SK-N-SH (cell line): Measurements from ENCODE around the gene TET2. TPM values are rescaled to one million over a fixed set of nuclear protein-coding genes. Genes with fewer than 3 reads are reported as not detected.

Source experiments
- CTCF ChIA-PET: fragments of 300-600, 350-600 bp; formaldehyde crosslinking; extraction: SDS; loops from one replicate; lab custom pipeline; 2021; lab: Yijun Ruan, JAX
- POLR2A ChIA-PET: fragments of 350-600 bp; sonication (Branson Sonifier 250); formaldehyde crosslinking; extraction: SDS; loops from one replicate; lab custom pipeline; 2020; ENCODE audit warnings: antibody characterized with exemption, inconsistent platforms; lab: Yijun Ruan, JAX
- DNase-seq: peaks from one replicate; pipeline ENCODE4 v3.0.0; 2012
- H2AFZ ChIP-seq: fragments of 200-600 bp; sonication (generic); 2 replicates; pipeline ENCODE4 v1.8.1; 2016; ENCODE audit warnings: antibody characterized with exemption, mild to moderate bottlenecking, low read depth
- H3F3A ChIP-seq: fragments of 200-600 bp; sonication (generic); replicated peaks from 2 replicates; pipeline ENCODE3; 2016; ENCODE audit warnings: antibody characterized with exemption, mild to moderate bottlenecking; ENCODE audit not compliant: insufficient read depth
- H3K27ac ChIP-seq, 2 experiments: fragments of 200-500 bp in 1 of 2; fragments of 200-600 bp in 1 of 2; sonication (Bioruptor generic) in 1 of 2; sonication (generic), shearing (Covaris generic) in 1 of 2; 2 replicates each; pipeline versions ENCODE4 v1.5.1 to v1.6.1; 2014 to 2016; ENCODE audit warnings: low read depth in 2 of 2, inconsistent platforms in 1 of 2, low read length in 1 of 2, mild to moderate bottlenecking in 1 of 2, mixed read lengths in 1 of 2
- H3K27me3 ChIP-seq: fragments of 200-600 bp; sonication (generic), shearing (Covaris generic); 2 replicates; pipeline ENCODE4 v1.6.1; 2016; ENCODE audit warnings: mixed run types; ENCODE audit not compliant: insufficient read depth
- H3K36me3 ChIP-seq, 2 experiments: fragments of 200-500 bp in 1 of 2; fragments of 200-600 bp in 1 of 2; sonication (Bioruptor generic) in 1 of 2; sonication (generic) in 1 of 2; replicated peaks in 1 of 2; 2 replicates each; pipeline versions ENCODE3 to v1.5.1; 2014 to 2016; ENCODE audit warnings: low read length in 1 of 2, mild to moderate bottlenecking in 1 of 2; ENCODE audit not compliant: insufficient read depth in 2 of 2, control insufficient read depth in 1 of 2
- H3K4me1 ChIP-seq, 2 experiments: fragments of 200-500 bp in 1 of 2; fragments of 200-600 bp in 1 of 2; sonication (Bioruptor generic) in 1 of 2; sonication (generic), shearing (Covaris generic) in 1 of 2; 2 replicates each; pipeline versions ENCODE4 v1.5.1 to v1.6.1; 2014 to 2016; ENCODE audit warnings: low read depth in 1 of 2, low read length in 1 of 2, mixed run types in 1 of 2; ENCODE audit not compliant: insufficient read depth in 2 of 2, control insufficient read depth in 1 of 2
- H3K4me2 ChIP-seq: fragments of 200-600 bp; sonication (generic), shearing (Covaris generic); 2 replicates; pipeline ENCODE4 v1.6.1; 2017; ENCODE audit warnings: mixed run types
- H3K4me3 ChIP-seq, 2 experiments: fragments of 200-500 bp in 1 of 2; fragments of 200-600 bp in 1 of 2; sonication (Bioruptor generic) in 1 of 2; sonication (generic), shearing (Covaris generic) in 1 of 2; 2 replicates each; pipeline versions ENCODE4 v1.5.1 to v1.8.1; 2014 to 2016; ENCODE audit warnings: low read depth in 2 of 2, inconsistent platforms in 1 of 2, low read length in 1 of 2, mild to moderate bottlenecking in 1 of 2, mixed read lengths in 1 of 2, moderate library complexity in 1 of 2
- H3K79me2 ChIP-seq: fragments of 200-600 bp; sonication (generic); 2 replicates; pipeline ENCODE4 v1.8.1; 2017; ENCODE audit warnings: mild to moderate bottlenecking; ENCODE audit not compliant: insufficient read depth
- H3K9ac ChIP-seq: fragments of 200-600 bp; sonication (generic); 2 replicates; pipeline ENCODE4 v1.6.1; 2017; ENCODE audit warnings: mixed run types
- H3K9me2 ChIP-seq: fragments of 200-600 bp; sonication (generic); 2 replicates; pipeline ENCODE4 v1.6.1; 2017; ENCODE audit warnings: mixed run types
- H3K9me3 ChIP-seq: fragments of 200-600 bp; sonication (generic); 2 replicates; pipeline ENCODE4 v1.6.1; 2017; ENCODE audit warnings: mixed run types, mild to moderate bottlenecking, moderate library complexity
- H4K20me1 ChIP-seq: fragments of 200-600 bp; sonication (generic); 2 replicates; pipeline ENCODE4 v1.6.1; 2017; ENCODE audit warnings: mild to moderate bottlenecking, mixed run types; ENCODE audit not compliant: insufficient read depth
- CHD2 ChIP-seq: fragments of 150-350 bp; IDR thresholded peaks from 2 replicates; pipeline ENCODE4 v1.6.1; 2018; ENCODE audit warnings: low read length; ENCODE audit not compliant: partially characterized antibody
- ELF1 ChIP-seq: IDR thresholded peaks from 2 replicates; pipeline ENCODE4 v1.4.0; 2012
- EP300 ChIP-seq, 2 experiments: IDR thresholded peaks; 2 replicates each; pipeline versions ENCODE4 v1.4.0 to v1.6.1; 2012; ENCODE audit warnings: borderline replicate concordance in 1 of 2, low read depth in 1 of 2, low read length in 1 of 2
- EZH2phosphoT487 ChIP-seq: fragments of 200-600 bp; sonication (generic); IDR thresholded peaks from 2 replicates; pipeline ENCODE4 v1.6.1; 2017; ENCODE audit warnings: low read depth, mixed run types, mild to moderate bottlenecking, antibody characterized with exemption, moderate library complexity, borderline replicate concordance
- FOSL2 ChIP-seq: IDR thresholded peaks from 2 replicates; pipeline ENCODE4 v1.4.0; 2012; ENCODE audit warnings: low read depth, mild to moderate bottlenecking, moderate library complexity, borderline replicate concordance
- FOXM1 ChIP-seq: IDR thresholded peaks from 2 replicates; pipeline ENCODE4 v1.4.0; 2012; ENCODE audit warnings: low read depth, mild to moderate bottlenecking
- MEF2A ChIP-seq: IDR thresholded peaks from 2 replicates; pipeline ENCODE4 v1.4.0; 2012; ENCODE audit warnings: low read depth, borderline replicate concordance
- NRF1 ChIP-seq: IDR thresholded peaks from 2 replicates; pipeline ENCODE4 v1.6.1; 2012; ENCODE audit warnings: low read depth, mild to moderate bottlenecking, low read length
- RAD21 ChIP-seq: IDR thresholded peaks from 2 replicates; pipeline ENCODE4 v1.6.1; 2012; ENCODE audit warnings: mild to moderate bottlenecking, low read length
- TAF1 ChIP-seq: IDR thresholded peaks from 2 replicates; pipeline ENCODE4 v1.6.1; 2012; ENCODE audit warnings: low read depth, mild to moderate bottlenecking, low read length, moderate library complexity, borderline replicate concordance
- TCF12 ChIP-seq: IDR thresholded peaks from 2 replicates; pipeline ENCODE4 v1.4.0; 2012
- YY1 ChIP-seq: IDR thresholded peaks from 2 replicates; pipeline ENCODE4 v1.4.0; 2012; ENCODE audit warnings: low read depth, mild to moderate bottlenecking
- WGBS: methylation state at CpG from one replicate; pipeline ENCODE4 v1.1.6; 2017; ENCODE audit warnings: low lambda C conversion rate; 5-methylcytosine and 5-hydroxymethylcytosine counted together
- polyA plus RNA-seq, 3 experiments: library from polyadenylated mRNA; depleted of rRNA; stranded (reverse); fragments of >200 nt; gene quantifications; 2 replicates each; pipeline ENCODE4 v1.2.3, GENCODE V29; 2012
- TF ChIP-seq, protein P1 (sequence below): IDR thresholded peaks from 2 replicates; pipeline ENCODE4 v1.6.1; 2012; ENCODE audit warnings: mild to moderate bottlenecking, low read depth, low read length, moderate library complexity
- TF ChIP-seq, protein P2 (sequence below): IDR thresholded peaks from 2 replicates; pipeline ENCODE4 v1.4.0; 2012; ENCODE audit warnings: low read depth, borderline replicate concordance
- TF ChIP-seq, protein P3 (sequence below): IDR thresholded peaks from 2 replicates; pipeline ENCODE4; 2012
- TF ChIP-seq, protein P4 (sequence below): fragments of 200-600 bp; sonication (generic); IDR thresholded peaks from 2 replicates; pipeline ENCODE4 v1.6.1; 2017; ENCODE audit warnings: antibody characterized with exemption, mild to moderate bottlenecking, moderate library complexity
- TF ChIP-seq, protein P5 (sequence below): fragments of 150-350 bp; IDR thresholded peaks from 2 replicates; pipeline ENCODE4 v1.6.1; 2017; ENCODE audit warnings: antibody characterized with exemption, low read length, low read depth, borderline replicate concordance

The TET2 gene
- polyA plus RNA-seq, 1 of the 3 experiments (the other 2 are of a cell fraction) = 3.5 TPM

DNA sequence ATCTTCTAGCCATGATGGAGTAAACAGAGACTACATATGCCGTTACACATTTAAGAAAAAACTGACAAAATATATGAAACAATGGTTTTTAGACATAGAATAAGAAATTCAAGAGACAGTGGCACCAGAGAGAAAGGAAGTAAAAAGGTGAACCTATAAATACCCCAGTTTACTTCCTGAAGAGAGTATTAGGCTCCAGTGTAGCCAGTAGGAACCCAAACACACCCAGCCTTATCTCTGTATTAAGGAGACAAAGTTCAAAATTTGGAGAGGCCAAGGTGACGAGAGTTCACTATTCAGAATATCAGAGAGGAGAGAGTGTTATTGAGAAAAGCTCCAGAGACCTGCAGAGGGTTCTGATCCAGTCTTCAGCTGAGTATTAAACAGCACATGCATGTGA lies 119.0 kb downstream of the TET2 start:
- WGBS = 89% methylated on average over 2 of the region's 2 CpGs
- TF ChIP-seq, protein P1, sequence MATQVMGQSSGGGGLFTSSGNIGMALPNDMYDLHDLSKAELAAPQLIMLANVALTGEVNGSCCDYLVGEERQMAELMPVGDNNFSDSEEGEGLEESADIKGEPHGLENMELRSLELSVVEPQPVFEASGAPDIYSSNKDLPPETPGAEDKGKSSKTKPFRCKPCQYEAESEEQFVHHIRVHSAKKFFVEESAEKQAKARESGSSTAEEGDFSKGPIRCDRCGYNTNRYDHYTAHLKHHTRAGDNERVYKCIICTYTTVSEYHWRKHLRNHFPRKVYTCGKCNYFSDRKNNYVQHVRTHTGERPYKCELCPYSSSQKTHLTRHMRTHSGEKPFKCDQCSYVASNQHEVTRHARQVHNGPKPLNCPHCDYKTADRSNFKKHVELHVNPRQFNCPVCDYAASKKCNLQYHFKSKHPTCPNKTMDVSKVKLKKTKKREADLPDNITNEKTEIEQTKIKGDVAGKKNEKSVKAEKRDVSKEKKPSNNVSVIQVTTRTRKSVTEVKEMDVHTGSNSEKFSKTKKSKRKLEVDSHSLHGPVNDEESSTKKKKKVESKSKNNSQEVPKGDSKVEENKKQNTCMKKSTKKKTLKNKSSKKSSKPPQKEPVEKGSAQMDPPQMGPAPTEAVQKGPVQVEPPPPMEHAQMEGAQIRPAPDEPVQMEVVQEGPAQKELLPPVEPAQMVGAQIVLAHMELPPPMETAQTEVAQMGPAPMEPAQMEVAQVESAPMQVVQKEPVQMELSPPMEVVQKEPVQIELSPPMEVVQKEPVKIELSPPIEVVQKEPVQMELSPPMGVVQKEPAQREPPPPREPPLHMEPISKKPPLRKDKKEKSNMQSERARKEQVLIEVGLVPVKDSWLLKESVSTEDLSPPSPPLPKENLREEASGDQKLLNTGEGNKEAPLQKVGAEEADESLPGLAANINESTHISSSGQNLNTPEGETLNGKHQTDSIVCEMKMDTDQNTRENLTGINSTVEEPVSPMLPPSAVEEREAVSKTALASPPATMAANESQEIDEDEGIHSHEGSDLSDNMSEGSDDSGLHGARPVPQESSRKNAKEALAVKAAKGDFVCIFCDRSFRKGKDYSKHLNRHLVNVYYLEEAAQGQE = no peak
- TF ChIP-seq, protein P2, sequence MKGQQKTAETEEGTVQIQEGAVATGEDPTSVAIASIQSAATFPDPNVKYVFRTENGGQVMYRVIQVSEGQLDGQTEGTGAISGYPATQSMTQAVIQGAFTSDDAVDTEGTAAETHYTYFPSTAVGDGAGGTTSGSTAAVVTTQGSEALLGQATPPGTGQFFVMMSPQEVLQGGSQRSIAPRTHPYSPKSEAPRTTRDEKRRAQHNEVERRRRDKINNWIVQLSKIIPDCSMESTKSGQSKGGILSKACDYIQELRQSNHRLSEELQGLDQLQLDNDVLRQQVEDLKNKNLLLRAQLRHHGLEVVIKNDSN = no peak
- TF ChIP-seq EP300 (IDR thresholded peaks at IDR 0.05; ENCODE audit: borderline replicate concordance in 1 of 2, low read depth in 1 of 2, low read length in 1 of 2) (no peak), NRF1 (no peak), FOSL2 (no peak), RAD21 (no peak), FOXM1 (no peak), YY1 (no peak), ELF1 (no peak), CHD2 (no peak), TCF12 (no peak), MEF2A (no peak), EZH2phosphoT487 (no peak), TAF1 (no peak)
- TF ChIP-seq, protein P3, sequence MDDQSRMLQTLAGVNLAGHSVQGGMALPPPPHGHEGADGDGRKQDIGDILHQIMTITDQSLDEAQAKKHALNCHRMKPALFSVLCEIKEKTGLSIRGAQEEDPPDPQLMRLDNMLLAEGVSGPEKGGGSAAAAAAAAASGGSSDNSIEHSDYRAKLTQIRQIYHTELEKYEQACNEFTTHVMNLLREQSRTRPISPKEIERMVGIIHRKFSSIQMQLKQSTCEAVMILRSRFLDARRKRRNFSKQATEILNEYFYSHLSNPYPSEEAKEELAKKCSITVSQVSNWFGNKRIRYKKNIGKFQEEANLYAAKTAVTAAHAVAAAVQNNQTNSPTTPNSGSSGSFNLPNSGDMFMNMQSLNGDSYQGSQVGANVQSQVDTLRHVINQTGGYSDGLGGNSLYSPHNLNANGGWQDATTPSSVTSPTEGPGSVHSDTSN = no peak
- TF ChIP-seq, protein P4, sequence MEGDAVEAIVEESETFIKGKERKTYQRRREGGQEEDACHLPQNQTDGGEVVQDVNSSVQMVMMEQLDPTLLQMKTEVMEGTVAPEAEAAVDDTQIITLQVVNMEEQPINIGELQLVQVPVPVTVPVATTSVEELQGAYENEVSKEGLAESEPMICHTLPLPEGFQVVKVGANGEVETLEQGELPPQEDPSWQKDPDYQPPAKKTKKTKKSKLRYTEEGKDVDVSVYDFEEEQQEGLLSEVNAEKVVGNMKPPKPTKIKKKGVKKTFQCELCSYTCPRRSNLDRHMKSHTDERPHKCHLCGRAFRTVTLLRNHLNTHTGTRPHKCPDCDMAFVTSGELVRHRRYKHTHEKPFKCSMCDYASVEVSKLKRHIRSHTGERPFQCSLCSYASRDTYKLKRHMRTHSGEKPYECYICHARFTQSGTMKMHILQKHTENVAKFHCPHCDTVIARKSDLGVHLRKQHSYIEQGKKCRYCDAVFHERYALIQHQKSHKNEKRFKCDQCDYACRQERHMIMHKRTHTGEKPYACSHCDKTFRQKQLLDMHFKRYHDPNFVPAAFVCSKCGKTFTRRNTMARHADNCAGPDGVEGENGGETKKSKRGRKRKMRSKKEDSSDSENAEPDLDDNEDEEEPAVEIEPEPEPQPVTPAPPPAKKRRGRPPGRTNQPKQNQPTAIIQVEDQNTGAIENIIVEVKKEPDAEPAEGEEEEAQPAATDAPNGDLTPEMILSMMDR = no peak
- TF ChIP-seq, protein P5, sequence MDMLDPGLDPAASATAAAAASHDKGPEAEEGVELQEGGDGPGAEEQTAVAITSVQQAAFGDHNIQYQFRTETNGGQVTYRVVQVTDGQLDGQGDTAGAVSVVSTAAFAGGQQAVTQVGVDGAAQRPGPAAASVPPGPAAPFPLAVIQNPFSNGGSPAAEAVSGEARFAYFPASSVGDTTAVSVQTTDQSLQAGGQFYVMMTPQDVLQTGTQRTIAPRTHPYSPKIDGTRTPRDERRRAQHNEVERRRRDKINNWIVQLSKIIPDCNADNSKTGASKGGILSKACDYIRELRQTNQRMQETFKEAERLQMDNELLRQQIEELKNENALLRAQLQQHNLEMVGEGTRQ = no peak
- Histone ChIP-seq H3K36me3 (peaks cover 69 to 80% of the 10 kb centered on the region in 2 experiments), H2AFZ (no peak overlapping the region), H3K4me3 (no peak overlapping the region), H3F3A (no peaks in the 10 kb centered on the region), H3K27me3 (no peaks in the 10 kb centered on the region), H3K9ac (no peak overlapping the region), H3K4me2 (no peak overlapping the region), H3K9me2 (no peaks in the 10 kb centered on the region), H3K9me3 (no peaks in the 10 kb centered on the region), H3K79me2 (no peaks in the 10 kb centered on the region; the same call in 1 of the 2 replicates), H3K4me1 (no peaks in the 10 kb centered on the region), H4K20me1 (no peaks in the 10 kb centered on the region), H3K27ac (no peak overlapping the region)
- DNase-seq = no peak
- CTCF ChIA-PET = no interaction called here
- POLR2A ChIA-PET = no interaction called here
